Hematopoietic multipotent progenitor cell treated with erythropoietin and hydrocortisone succinate and interleukin-3 and kit ligand, for 17 days (in vitro differentiated cells): ENCODE measurements around the gene C1orf122.

Experiments
- DNase-seq: peaks from one replicate; pipeline ENCODE4 v3.0.0-alpha.2; 2015; ENCODE audit warnings: low spot score

The C1orf122 gene

DNA sequence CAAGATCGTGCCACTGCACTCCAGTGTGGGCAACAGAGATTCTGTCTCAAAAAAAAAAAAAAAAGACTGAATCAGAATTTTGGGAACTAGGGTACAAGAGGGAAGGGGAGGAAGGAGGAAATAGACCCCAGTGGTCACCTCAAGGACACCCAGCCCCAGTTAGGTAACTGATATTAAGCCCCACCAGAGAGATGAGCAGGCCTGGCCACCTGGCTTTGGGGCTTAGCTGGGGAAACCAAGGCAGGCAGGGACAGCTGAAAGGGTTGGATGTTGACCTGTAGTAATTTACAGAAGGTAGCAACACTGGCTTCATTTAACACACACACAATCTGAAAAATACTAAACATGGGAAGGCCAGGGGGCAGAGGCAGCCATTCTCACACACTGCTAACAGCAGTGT is 5.2 kb upstream of the C1orf122 start:
- DNase-seq: no peak

DNA sequence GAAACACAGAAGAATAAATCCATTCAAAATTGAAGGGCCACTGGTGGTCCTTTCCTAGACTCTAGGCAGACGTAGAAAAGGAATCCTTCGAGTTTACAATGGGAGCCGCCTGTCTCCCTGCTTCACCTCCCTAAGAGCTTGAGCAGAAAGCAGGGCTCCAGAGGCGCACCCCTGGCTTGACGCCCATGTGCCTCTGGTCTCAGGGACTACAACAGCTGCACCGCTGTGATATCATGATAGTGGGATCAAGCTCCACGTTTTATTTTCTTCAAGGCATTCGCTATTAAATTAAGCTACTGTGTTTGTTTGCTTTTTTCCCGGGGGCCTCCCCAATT is 403 bp upstream of the C1orf122 start:
- peak; percentile 72 for DNase-seq

DNA sequence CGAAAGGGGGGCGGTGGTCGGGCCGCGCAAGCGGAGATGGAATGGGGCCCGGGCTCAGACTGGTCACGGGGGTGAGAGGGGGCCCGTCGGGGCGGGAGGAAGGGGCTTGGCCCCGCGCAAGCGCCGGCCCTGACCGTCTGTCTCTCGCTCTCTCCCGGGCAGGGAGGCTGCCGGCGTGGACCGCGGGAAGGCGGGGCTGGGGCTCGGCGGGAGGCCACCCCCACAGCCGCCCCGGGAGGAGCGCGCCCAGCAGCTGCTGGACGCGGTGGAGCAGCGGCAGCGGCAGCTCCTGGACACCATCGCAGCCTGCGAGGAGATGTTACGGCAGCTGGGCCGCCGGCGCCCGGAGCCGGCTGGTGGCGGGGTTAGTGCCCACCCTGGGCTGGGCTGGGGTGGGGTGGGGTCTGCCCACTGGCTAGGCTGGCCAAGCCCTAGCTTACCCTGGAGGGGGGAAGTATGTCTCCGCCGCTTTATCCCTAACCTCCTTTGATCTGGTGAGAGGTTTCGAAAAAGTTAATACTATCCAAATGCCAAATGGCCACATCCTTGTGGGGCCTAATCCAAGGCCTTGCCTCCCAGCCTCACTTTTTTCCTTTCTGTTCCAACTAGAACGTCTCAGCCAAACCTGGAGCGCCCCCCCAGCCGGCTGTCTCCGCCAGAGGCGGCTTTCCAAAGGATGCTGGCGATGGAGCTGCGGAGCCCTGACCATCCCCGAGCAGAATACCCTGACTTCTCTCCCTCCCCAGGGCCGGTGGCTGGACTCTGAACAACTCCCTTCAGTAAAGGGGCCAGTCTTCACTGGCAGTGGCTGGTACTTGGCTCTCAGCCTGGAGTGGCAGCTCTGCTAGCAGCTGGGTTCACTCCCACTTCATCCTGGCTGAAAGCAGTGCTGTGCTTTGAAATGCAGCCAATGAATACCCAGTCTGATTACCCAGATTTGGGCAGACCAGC is 1.1 kb downstream of the C1orf122 start:
- peak; percentile 36 for DNase-seq

DNA sequence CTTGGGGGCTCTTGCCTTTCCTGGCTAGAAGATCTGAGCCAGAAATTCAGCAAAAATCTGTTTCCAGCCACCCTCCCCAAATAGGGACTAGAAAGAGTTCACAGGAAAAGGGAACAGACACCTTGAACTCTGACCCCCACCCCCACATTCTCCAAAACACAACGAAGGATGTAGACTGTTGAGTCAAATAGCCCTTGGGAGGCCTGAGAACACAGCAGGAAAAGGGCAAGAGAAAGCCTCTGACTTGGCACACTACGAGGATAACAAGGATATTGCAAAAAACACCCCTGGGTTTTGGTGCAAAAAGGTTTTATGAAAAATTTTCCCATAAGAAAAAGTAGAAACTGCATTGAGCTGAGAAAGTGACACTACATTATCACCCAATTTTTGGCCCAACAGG is 2.4 kb downstream of the C1orf122 start:
- no peak for DNase-seq

DNA sequence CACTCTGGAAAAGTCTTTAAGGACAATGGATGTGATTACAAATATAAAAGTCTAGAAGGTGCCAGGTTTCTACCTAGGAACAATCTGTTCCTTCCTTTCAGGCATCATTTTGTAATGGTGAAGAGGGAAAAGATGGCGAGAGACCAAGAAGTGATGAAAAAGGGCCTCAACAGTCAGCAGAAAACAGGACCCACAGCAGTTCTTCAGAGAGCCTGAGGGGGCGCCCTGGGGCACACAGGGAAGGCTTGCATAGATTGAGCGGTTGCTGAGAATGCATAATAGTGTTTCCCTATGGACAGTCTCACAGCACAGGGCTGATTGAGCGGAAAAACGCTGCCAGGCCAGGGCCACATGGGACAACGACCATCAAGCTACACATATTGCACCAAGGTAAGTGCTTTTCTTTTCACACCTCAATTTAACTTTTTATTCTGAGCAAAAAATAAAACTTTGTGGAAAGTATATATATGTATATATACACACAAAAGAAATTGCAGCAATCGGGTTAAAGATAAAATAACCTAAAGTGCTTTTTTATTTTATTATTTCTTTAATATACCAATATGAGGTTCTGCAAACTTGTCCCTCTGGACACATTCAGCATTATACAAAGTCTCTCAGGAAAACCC is 3.6 kb downstream of the C1orf122 start:
- peak; percentile 84 for DNase-seq

DNA sequence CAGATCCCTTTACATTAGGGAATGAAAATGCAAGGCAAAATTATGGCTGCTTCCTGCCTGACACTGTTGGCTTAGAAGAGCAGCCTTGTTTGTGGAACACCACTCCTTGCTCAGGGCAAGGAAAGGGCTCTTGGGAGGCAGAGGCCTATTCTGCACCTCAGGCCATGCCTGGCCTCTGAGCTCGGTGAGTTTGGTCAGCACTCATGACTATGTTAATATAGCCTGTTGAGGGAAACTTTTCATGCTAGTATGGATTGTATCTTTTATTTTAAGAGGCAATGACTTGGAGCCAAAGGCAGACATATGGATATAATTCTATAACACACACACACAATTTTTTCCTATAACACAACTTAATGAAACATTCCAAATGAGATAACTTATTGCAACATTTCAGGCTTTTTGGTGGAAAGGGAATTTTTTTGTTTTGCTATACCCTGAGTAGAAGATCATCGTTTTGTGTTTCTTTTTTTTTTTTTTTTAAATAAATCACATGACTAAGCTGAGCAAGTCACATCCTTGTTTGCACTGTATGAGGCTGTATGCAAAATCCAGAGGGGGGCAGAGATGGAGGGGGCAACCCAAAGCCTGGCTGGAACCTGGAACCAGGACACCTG is 6.0 kb downstream of the C1orf122 start:
- DNase-seq: no peak

DNA sequence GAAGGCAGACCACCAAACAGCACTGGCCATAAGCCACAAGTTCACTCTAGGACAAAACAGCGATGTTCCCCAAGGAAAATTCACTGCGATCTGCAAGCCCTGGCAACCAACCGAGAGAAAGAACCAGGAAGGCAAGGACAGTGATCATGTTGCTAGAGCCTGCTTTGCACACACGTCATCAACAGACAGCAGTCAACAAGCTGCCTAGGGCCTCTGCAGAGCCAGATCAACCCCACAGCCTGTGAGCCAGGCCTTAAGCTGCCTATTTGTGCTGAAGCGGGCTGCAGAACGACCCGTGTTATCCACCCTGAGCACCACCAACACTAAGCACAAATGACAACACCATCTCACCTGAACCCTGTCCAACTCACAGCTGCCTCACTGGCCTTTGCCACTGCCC is 6.7 kb downstream of the C1orf122 start:
- no peak for DNase-seq

DNA sequence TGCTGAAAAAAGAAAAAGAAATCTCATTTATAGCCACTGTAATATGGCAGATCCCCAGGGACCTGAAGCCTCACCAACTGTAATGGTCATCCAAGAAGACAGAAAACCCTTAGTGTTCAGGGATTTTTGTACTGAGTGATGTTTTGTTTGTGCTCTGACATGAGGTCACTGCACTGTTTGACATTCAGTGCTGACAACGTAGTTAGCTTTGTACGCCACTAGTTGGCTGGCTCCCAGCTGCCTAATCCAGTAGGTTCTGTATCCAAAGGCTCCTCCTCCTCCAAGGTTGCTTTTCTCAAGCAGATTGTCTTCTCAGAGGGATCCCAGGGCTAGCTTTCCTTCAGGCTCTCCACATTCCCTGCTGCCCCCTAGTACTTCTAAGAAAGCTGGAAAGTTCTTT is 9.9 kb downstream of the C1orf122 start:
- no peak for DNase-seq

DNA sequence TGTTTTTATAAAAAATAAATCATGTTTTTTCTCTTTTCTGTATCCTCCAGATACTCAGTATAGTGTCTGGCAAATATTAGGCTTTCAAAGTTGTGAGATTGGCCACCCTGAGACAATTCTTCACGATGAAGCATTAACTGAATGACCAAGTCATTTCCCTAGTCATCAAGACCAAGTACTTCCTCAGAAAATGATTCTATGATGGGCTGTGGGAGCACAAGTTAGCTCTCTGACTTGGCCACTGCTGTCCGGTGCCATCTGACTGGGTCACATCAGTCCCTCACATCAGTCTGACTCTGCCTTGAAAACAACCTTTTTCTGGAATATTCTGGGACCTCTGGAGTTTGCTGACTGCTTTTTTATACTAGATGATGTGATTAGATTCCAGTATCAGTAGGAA is 13.9 kb downstream of the C1orf122 start:
- no peak for DNase-seq

DNA sequence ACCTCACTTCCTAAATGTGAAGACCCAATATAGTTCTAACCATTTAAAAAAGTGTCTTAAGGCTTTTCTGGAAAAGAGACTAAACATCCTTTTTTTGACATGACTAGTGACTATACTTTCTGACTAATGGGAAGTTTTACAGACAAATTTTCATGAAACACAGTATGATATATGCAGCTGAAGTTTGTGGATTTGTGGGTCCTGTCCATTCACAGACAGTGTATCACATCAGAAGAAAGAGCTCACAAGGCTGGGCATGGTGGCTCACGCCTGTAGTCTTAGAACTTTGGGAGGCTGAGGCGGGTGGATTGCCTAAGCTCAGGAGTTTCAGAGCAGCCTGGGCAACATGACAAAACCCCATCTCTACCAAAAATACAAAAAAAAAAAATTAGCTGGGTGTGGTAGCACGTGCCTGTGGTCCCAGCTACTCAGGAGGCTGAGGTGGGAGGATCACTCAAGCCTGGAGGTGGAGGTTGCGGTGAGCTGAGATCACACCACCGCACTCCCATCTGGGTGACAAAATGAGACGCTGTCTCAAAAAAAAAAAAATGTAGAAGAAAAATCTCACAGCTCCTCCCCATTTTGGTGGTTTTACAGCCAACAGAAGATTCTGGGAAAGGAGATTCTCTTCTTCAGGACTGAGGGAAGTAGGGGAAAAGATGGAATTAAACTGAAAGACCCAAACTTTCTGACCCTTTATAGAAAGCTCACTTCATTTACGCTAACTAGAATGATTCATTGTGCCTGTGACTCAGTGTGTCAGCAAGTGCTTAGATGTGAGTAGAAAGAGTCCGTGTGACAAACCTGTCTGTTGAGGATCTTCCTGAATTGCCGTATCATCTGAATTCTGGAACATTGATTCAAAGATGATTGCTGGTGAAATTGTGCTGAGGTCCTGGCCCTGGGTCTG is 15.6 kb downstream of the C1orf122 start:
- DNase-seq: no peak

DNA sequence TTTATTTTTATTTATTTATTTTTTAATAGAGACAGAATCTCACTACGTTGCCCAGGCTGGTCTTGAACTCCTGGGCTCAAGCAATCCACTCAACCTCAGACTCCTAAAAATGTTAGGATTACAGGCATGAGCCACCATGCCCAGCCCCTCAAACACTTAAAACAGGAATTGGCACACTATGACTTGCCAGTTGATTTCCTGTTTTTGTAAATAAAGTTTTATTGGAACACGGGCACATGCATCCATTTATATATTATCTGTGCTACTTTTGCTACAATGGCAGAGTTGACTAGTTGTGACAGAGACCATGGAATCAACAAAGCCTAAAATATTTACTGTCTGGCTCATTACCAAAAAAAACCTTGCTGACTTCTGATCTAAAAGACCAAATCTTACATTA is 16.4 kb downstream of the C1orf122 start:
- DNase-seq: no peak

DNA sequence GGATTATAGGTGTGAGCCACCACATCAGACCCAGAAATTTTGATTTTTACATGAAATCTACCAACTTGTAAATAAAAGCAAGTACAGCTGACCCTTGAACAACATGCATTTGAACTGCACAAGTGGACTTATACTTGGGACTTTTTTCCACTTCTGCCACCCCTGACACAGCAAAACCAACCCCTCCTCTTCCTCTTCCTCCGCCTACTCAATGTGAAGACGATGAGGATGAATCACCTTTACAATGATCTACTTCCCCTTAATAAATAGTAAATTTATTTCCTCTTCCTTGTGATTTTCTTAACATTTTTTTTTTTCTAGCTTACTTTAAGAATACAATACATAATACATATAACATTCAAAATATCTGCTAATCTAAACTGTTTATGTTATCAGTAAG is 17.9 kb downstream of the C1orf122 start:
- no peak for DNase-seq

DNA sequence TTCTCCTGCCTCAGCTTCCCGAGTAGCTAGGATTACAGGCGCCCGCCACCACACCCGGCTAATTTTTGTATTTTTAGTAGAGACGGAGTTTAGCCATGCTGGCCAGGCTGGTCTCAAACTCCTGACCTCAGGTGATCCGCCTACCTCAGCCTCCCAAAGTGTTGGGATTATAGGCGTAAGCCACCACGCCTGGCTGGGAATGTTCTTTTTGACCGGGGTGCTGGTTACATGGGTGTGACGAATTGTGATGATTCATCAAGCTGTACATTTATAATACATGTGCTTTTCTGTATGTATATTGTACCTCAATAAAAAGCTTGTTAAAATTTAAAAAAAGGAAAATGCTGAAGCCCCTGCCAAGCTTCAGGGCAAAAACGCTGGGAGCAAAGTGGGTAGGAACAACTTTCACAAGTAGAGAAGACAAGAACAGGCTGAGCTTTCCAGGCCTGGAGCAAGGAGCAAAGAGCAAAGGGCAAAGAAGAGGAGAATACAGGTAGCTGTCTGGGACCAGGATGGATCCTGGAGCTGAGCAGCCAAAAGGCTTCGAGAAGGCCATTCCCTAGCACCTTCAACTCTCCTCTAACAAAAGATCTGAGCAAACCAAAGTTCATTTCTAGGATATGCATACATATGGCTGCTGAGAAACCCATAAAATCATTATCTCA is 21.0 kb downstream of the C1orf122 start:
- no peak for DNase-seq

DNA sequence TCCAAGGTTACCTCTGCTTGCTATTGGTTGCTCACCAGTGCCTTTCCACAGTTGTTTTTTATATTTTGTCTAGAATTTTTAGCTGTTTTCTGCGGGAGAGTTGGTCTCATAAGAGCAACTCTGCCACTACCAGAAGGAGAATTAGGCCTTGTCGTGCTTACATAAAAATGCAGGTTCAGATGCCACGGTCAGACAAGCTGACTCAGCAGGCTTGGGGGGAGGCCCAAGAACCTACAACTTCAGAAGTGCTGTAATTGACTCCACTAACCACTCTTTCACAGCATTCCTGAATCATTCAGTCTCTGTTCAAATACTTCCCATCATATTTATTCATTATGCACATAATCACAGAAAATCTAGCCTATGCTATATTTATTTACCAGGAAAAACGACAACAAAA is 23.5 kb downstream of the C1orf122 start:
- DNase-seq: no peak

DNA sequence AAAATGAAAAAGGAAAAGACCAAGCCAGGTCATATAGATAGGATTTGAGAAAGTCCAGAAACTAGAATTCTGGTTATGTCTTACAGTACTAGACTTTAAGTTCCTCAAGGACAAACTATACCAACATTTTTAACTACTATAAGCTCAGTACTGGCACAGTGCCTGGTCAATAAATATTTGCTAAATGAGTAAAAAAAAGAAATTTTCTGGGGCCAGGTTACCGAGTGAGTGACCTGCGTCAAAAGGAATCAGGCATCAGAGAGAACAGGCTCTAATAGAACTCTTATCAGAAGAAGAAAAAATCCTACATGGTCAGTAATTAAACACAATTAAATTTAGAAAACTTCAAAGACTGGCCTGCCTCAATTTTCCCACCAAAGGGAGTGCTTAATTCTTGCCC is 24.2 kb downstream of the C1orf122 start:
- DNase-seq: no peak

DNA sequence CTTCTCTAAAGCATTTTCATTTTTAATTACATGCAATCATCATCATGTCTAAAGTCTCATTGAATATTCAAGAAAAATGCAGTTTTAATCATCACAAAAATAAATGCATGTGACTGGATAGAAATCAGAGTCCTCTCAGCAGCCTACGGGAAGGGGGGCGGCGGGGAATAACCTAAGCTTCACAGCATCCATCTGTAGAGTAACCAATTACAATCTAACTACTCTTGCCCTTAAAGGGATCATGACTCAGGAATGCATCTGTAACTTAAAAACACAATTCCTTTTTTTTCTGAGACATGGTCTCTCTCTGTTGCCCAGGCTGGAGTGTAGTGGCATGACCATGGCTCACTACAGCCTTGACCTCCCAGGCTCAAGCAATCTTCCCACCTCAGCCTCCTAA is 29.2 kb downstream of the C1orf122 start:
- DNase-seq: no peak

DNA sequence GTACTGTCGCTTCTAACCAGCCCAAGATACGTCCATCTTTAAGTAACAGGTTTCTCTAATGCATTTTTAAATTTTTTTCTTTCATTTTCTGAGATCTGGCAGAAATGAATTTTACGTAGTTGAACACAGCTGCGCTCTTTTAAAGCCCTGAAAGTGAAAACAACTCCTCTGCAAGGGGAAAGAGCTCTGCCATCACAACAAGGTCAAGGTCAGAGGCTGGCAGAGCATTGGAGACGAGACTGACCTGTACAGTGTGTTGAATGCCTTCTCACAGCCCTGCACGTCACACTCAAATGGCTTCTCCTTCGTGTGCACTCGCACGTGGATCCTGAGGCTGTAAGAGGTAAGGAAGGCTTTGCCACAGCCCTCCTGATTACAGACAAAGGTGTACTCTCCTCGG is 32.1 kb downstream of the C1orf122 start:
- no peak for DNase-seq

DNA sequence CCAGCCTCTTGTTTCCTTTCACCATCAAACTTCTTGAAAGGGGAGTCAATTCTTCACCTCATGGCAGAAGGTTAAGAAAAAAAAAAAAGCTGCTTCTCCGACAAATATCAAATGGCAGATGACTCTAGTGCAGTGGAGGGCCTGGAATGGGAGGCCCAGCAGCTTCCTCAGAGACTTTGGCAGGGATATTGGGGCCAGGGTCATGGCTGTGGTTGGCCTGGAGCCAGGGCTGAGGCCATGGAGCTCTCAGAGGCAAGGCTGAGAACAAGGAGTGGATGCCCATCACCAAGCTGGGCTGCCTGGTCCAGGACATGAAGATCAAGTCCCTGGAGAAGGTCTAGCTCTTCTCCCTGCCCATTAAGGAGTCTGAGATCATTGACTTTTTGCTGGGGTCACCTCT is 33.1 kb downstream of the C1orf122 start:
- DNase-seq: no peak

DNA sequence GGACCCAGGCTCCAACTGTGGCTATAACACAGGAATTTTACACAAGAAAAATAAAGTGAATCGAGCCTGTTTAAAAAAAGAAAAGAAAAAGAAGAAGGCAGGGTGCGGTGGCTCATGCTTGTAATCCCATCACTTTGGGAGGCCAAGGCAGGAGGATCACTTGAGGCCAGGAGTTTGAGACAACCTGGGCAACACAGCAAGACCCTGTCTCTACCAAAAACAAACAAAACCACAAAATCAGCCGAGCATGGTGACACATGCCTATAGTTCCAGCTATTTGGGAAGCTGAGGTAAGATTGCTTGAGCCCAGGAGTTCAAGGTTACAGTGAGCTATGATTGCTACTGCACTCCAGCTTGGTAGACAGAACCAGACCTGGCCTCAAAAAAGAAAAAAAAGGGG is 34.1 kb downstream of the C1orf122 start:
- no peak for DNase-seq

DNA sequence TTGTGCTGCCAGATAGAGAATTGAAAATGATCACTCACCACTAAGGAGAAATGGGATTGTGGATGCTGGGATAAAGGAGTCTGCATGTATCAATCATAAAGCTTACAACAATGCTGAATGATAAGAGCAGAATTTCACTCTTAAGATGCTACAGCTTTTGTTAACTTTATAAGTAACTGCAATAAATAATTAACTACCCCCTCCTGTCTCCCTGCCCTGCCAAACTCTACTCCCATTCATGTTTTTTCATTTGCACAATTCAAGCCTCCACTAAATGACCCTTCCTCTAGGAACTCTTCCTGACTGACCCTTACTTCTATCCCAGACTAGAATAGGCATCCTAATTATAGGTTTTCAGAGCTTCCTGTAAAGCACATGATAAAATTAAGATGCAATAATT is 36.9 kb downstream of the C1orf122 start:
- no peak for DNase-seq

DNA sequence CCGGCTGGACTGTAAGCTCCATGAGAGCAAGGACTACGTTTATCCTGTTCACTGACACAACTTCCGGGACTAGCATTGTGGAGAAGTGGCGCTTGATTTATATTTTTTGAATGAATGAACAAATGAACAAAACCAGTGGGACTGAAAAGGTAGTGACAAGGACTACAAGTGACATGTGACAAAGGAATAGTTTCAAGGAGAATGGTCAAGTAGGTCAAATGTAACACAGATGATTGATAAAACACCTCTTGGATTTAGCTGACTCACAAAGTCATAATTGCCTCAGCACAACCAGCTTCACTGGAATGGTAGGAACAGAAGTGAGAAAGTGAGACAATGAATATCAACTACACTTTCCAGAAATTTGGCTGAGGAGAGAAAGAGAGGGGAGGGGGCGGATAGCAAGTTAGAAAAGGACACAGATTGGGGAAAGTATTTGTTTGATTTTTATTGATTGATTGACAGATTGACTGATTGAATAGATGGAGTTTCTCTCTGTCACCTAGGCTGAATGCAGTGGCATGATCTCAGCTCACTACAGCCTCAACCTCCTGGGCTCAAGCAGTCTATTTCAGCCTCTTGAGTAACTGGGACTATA is 37.6 kb downstream of the C1orf122 start:
- no peak for DNase-seq
